Liver (tissue), 9 donors: ENCODE data around the gene SLIT3. TPM values are rescaled to one million over a fixed set of nuclear protein-coding genes. Genes with fewer than 3 reads are reported as not detected.

Source experiments
- DNase-seq: peaks from one replicate; pipeline ENCODE4 v3.0.0-alpha.2; 2017; ENCODE audit warnings: low spot score
- H3K27ac ChIP-seq, 2 donors: one replicate each; pipeline ENCODE4 v1.7.0; 2013; ENCODE audit warnings: inconsistent platforms in 2 of 2, low read length in 2 of 2, control low read depth in 1 of 2, low read depth in 1 of 2, mild to moderate bottlenecking in 1 of 2
- H3K27me3 ChIP-seq, 4 donors: one replicate each; pipeline versions ENCODE4 v1.6.1 to v1.7.0; 2013; ENCODE audit warnings: low read length in 3 of 4, inconsistent platforms in 1 of 4, mild to moderate bottlenecking in 1 of 4, moderate library complexity in 1 of 4; ENCODE audit not compliant: control insufficient read depth in 4 of 4, insufficient read depth in 4 of 4
- H3K36me3 ChIP-seq, 4 donors: one replicate each; pipeline versions ENCODE4 v1.6.1 to v1.7.0; 2013; ENCODE audit warnings: low read length in 3 of 4, mild to moderate bottlenecking in 3 of 4, low read depth in 1 of 4, moderate library complexity in 1 of 4; ENCODE audit not compliant: control insufficient read depth in 4 of 4, insufficient read depth in 3 of 4
- H3K4me1 ChIP-seq, 4 donors: one replicate each; pipeline versions ENCODE4 v1.6.1 to v1.7.0; 2013; ENCODE audit warnings: low read length in 3 of 4, mild to moderate bottlenecking in 3 of 4, moderate library complexity in 1 of 4; ENCODE audit not compliant: control insufficient read depth in 4 of 4, insufficient read depth in 4 of 4
- H3K4me3 ChIP-seq, 3 donors: one replicate each; pipeline versions ENCODE4 v1.6.1 to v1.7.0; 2013; ENCODE audit warnings: low read length in 3 of 3, control low read depth in 1 of 3, low read depth in 1 of 3, mild to moderate bottlenecking in 1 of 3
- H3K9ac ChIP-seq, 2 donors: one replicate each; pipeline ENCODE4 v1.7.0; 2013; ENCODE audit warnings: low read length in 2 of 2, mild to moderate bottlenecking in 2 of 2, moderate library complexity in 2 of 2, control low read depth in 1 of 2, low read depth in 1 of 2
- H3K9me3 ChIP-seq, 4 donors: one replicate each; pipeline versions ENCODE4 v1.6.1 to v1.7.0; 2013; ENCODE audit warnings: low read length in 3 of 4; ENCODE audit not compliant: control insufficient read depth in 4 of 4
- EGR1 ChIP-seq, 2 donors: IDR thresholded peaks; 2 replicates each; pipeline ENCODE4 v1.6.1; 2016 to 2018; ENCODE audit warnings: antibody characterized with exemption in 2 of 2, low read depth in 2 of 2
- FOXA1 ChIP-seq: IDR thresholded peaks from 2 replicates; pipeline ENCODE4 v1.6.1; 2016; ENCODE audit warnings: antibody characterized with exemption
- FOXA2 ChIP-seq: IDR thresholded peaks from 2 replicates; pipeline ENCODE4 v1.6.1; 2016; ENCODE audit warnings: antibody characterized with exemption
- GABPA ChIP-seq, 2 donors: IDR thresholded peaks in 1 of 2; conservative IDR thresholded peaks in 1 of 2; 2 replicates each; pipeline ENCODE4 v1.6.1; 2016; ENCODE audit warnings: antibody characterized with exemption in 2 of 2, mild to moderate bottlenecking in 1 of 2, moderate library complexity in 1 of 2
- HNF4A ChIP-seq, 2 donors: conservative IDR thresholded peaks; 2 replicates each; pipeline ENCODE4 v1.6.1; 2016; ENCODE audit warnings: antibody characterized with exemption in 2 of 2, mild to moderate bottlenecking in 2 of 2
- HNF4G ChIP-seq: IDR thresholded peaks from 2 replicates; pipeline ENCODE4 v1.6.1; 2016; ENCODE audit warnings: antibody characterized with exemption
- JUND ChIP-seq, 2 donors: IDR thresholded peaks; 2 replicates each; pipeline ENCODE4 v1.6.1; 2016; ENCODE audit warnings: antibody characterized with exemption in 2 of 2
- NR2F2 ChIP-seq: IDR thresholded peaks from 2 replicates; pipeline ENCODE4 v1.6.1; 2016; ENCODE audit warnings: antibody characterized with exemption
- RAD21 ChIP-seq, 2 donors: IDR thresholded peaks; 2 replicates each; pipeline ENCODE4 v1.6.1; 2016; ENCODE audit warnings: antibody characterized with exemption in 2 of 2, mild to moderate bottlenecking in 2 of 2
- RXRA ChIP-seq, 2 donors: IDR thresholded peaks; 2 replicates each; pipeline ENCODE4 v1.6.1; 2017 to 2018; ENCODE audit warnings: antibody characterized with exemption in 2 of 2, mild to moderate bottlenecking in 1 of 2
- SP1 ChIP-seq: IDR thresholded peaks from 2 replicates; pipeline ENCODE4 v1.6.1; 2018; ENCODE audit warnings: antibody characterized with exemption, mild to moderate bottlenecking
- TAF1 ChIP-seq: conservative IDR thresholded peaks from 2 replicates; pipeline ENCODE4 v1.6.1; 2016; ENCODE audit warnings: antibody characterized with exemption, mild to moderate bottlenecking
- YY1 ChIP-seq: IDR thresholded peaks from 2 replicates; pipeline ENCODE4 v1.6.1; 2016; ENCODE audit warnings: antibody characterized with exemption, mild to moderate bottlenecking
- WGBS: extraction: QIAGEN DNeasy Blood & Tissue Kit; methylation state at CpG from one replicate; pipeline ENCODE4 v1.1.7; 2013; 5-methylcytosine and 5-hydroxymethylcytosine counted together
- polyA plus RNA-seq, 2 donors: library from polyadenylated mRNA; stranded (reverse) in 1 of 2; unstranded in 1 of 2; fragments of 200-250 nt in 1 of 2; fragments of >200 nt in 1 of 2; fragmentation: Nextera tagmentation in 1 of 2; extraction: Ambion mirVana in 1 of 2; gene quantifications; one replicate each; pipeline versions ENCODE4 v1.2.1 to v1.2.3, GENCODE V29; 2013 to 2015
- total RNA-seq, 2 donors: library from RNA; depleted of rRNA; stranded (reverse); fragments of >200 nt; gene quantifications; one replicate each; pipeline ENCODE4 v1.2.3, GENCODE V29; 2014
- TF ChIP-seq, protein P1 (sequence below): IDR thresholded peaks from 2 replicates; pipeline ENCODE4 v1.6.1; 2016; ENCODE audit warnings: antibody characterized with exemption
- TF ChIP-seq, protein P2 (sequence below): IDR thresholded peaks from 2 replicates; pipeline ENCODE4 v1.6.1; 2016; ENCODE audit warnings: antibody characterized with exemption
- TF ChIP-seq, protein P3 (sequence below): fragments of 150-350 bp; IDR thresholded peaks from 2 replicates; pipeline ENCODE4 v1.5.1; 2017; ENCODE audit warnings: improper control_type of control experiment, low read depth, low read length; ENCODE audit not compliant: missing input control
- TF ChIP-seq, protein P4 (sequence below): IDR thresholded peaks from 2 replicates; pipeline ENCODE4 v1.6.1; 2016; ENCODE audit warnings: antibody characterized with exemption, mild to moderate bottlenecking
- TF ChIP-seq, protein P5 (sequence below): IDR thresholded peaks from 2 replicates; pipeline ENCODE4 v1.6.1; 2016; ENCODE audit warnings: antibody characterized with exemption
- donor health status: healthy.
- donor health status: healthy.
- donor health status: healthy.
- donor health status: healthy.
- donor health status: healthy.

The SLIT3 gene
- total and polyA plus RNA-seq, 4 donors = 0.61 to 1.3 (median 0.91) TPM

DNA sequence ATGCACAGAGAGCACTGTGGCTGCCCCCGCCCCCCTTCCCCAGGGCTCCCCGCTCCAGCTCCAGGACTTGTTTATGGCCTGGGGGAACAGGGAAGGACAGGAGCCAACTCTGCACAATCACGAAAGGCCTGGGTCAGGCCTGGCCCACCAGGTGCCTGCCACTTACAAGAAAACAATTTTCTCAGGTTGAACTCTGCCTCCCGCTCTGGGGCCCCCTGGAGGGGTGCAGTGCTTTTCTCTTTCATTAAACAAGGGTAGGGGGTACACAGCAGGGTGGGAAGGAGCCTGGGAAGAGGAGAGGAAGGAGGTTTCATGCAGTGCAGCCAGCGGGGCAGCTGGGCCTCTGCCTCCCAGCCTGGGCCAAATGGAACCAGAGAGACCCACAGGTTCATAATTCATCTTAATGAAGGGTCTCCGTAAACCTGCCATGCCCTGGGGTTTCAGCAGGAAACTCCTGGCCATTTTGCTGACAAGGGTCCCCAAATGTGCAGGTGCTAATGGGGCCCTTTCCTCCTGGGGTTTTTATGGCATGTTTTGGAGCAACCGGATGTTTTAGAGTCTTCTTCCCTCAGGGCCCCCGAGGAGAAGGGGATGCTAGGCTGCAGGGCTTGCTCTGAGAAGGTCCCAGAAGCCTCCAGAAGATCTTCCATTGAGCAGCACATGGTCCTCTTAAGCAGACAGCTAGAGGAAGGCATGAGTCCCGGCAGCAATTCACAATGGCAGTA, 219.8 kb downstream of the SLIT3 start:
- WGBS = 86% methylated on average over 9 of the region's 9 CpGs
- Histone ChIP-seq H3K9ac (no peak overlapping the region), H3K9me3 (no peaks in the 10 kb centered on the region), H3K27me3 (peaks cover 0 to 2% (median 0%) of the 10 kb centered on the region in 4 donors), H3K4me3 (no peak overlapping the region), H3K27ac (no peak overlapping the region), H3K4me1 (no peaks in the 10 kb centered on the region), H3K36me3 (no peaks in the 10 kb centered on the region)
- TF ChIP-seq TAF1 = no peak
- TF ChIP-seq, protein P1, sequence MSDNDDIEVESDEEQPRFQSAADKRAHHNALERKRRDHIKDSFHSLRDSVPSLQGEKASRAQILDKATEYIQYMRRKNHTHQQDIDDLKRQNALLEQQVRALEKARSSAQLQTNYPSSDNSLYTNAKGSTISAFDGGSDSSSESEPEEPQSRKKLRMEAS = no peak
- TF ChIP-seq, protein P2, sequence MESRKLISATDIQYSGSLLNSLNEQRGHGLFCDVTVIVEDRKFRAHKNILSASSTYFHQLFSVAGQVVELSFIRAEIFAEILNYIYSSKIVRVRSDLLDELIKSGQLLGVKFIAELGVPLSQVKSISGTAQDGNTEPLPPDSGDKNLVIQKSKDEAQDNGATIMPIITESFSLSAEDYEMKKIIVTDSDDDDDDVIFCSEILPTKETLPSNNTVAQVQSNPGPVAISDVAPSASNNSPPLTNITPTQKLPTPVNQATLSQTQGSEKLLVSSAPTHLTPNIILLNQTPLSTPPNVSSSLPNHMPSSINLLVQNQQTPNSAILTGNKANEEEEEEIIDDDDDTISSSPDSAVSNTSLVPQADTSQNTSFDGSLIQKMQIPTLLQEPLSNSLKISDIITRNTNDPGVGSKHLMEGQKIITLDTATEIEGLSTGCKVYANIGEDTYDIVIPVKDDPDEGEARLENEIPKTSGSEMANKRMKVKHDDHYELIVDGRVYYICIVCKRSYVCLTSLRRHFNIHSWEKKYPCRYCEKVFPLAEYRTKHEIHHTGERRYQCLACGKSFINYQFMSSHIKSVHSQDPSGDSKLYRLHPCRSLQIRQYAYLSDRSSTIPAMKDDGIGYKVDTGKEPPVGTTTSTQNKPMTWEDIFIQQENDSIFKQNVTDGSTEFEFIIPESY = no peak
- TF ChIP-seq, protein P3, sequence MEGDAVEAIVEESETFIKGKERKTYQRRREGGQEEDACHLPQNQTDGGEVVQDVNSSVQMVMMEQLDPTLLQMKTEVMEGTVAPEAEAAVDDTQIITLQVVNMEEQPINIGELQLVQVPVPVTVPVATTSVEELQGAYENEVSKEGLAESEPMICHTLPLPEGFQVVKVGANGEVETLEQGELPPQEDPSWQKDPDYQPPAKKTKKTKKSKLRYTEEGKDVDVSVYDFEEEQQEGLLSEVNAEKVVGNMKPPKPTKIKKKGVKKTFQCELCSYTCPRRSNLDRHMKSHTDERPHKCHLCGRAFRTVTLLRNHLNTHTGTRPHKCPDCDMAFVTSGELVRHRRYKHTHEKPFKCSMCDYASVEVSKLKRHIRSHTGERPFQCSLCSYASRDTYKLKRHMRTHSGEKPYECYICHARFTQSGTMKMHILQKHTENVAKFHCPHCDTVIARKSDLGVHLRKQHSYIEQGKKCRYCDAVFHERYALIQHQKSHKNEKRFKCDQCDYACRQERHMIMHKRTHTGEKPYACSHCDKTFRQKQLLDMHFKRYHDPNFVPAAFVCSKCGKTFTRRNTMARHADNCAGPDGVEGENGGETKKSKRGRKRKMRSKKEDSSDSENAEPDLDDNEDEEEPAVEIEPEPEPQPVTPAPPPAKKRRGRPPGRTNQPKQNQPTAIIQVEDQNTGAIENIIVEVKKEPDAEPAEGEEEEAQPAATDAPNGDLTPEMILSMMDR = no peak
- TF ChIP-seq HNF4G = no peak
- no peak for TF ChIP-seq RXRA (IDR thresholded peaks at IDR 0.05)
- TF ChIP-seq YY1 = no peak
- TF ChIP-seq JUND (IDR thresholded peaks at IDR 0.05) = no peak
- TF ChIP-seq EGR1 (IDR thresholded peaks at IDR 0.05; ENCODE audit: low read depth in 2 of 2) = no peak
- TF ChIP-seq, protein P4, sequence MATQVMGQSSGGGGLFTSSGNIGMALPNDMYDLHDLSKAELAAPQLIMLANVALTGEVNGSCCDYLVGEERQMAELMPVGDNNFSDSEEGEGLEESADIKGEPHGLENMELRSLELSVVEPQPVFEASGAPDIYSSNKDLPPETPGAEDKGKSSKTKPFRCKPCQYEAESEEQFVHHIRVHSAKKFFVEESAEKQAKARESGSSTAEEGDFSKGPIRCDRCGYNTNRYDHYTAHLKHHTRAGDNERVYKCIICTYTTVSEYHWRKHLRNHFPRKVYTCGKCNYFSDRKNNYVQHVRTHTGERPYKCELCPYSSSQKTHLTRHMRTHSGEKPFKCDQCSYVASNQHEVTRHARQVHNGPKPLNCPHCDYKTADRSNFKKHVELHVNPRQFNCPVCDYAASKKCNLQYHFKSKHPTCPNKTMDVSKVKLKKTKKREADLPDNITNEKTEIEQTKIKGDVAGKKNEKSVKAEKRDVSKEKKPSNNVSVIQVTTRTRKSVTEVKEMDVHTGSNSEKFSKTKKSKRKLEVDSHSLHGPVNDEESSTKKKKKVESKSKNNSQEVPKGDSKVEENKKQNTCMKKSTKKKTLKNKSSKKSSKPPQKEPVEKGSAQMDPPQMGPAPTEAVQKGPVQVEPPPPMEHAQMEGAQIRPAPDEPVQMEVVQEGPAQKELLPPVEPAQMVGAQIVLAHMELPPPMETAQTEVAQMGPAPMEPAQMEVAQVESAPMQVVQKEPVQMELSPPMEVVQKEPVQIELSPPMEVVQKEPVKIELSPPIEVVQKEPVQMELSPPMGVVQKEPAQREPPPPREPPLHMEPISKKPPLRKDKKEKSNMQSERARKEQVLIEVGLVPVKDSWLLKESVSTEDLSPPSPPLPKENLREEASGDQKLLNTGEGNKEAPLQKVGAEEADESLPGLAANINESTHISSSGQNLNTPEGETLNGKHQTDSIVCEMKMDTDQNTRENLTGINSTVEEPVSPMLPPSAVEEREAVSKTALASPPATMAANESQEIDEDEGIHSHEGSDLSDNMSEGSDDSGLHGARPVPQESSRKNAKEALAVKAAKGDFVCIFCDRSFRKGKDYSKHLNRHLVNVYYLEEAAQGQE = no peak
- no peak for TF ChIP-seq FOXA1
- TF ChIP-seq GABPA (IDR thresholded peaks at IDR 0.05 in 1 of 2, conservative IDR thresholded peaks at IDR 0.05 in 1 of 2) = no peak
- no peak for TF ChIP-seq RAD21 (IDR thresholded peaks at IDR 0.05)
- TF ChIP-seq HNF4A (conservative IDR thresholded peaks at IDR 0.05) = no peak
- TF ChIP-seq FOXA2 = no peak
- TF ChIP-seq SP1 = no peak
- no peak for TF ChIP-seq NR2F2
- TF ChIP-seq, protein P5, sequence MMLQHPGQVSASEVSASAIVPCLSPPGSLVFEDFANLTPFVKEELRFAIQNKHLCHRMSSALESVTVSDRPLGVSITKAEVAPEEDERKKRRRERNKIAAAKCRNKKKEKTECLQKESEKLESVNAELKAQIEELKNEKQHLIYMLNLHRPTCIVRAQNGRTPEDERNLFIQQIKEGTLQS = no peak
- no peak for DNase-seq
